Left kidney (tissue), 8 donors: ENCODE results near the gene COL24A1. TPM values are rescaled to one million over a fixed set of nuclear protein-coding genes. Genes with fewer than 3 reads are reported as not detected.

ENCODE experiments used
- DNase-seq: peaks from one replicate; pipeline ENCODE4 v3.0.0-alpha.2; 2013
- long read RNA-seq, 8 donors: transcript quantifications; one replicate each; lab custom pipeline, GENCODE V29; 2026
- polyA plus RNA-seq: library from polyadenylated mRNA; unstranded; fragments of 120-200 nt; gene quantifications from one replicate; pipeline ENCODE4 v1.2.1, GENCODE V29; 2013; ENCODE audit not compliant: insufficient read length

COL24A1 gene
- polyA plus RNA-seq, result 1.8 TPM
- long read RNA-seq, donor 1, result 0 reads
- long read RNA-seq, donor 2, result 0 reads
- long read RNA-seq, donor 3, result 0 reads
- long read RNA-seq, donor 4, result 0 reads
- long read RNA-seq, donor 5, result 0 reads
- long read RNA-seq, donor 6, partial matches to known transcripts, result 0 of 1 reads
- long read RNA-seq, donor 6, other reads (novel, unspliced or antisense), result 0 of 1 reads
- long read RNA-seq, donor 7, result 0 reads
- long read RNA-seq, donor 8, result 0 reads

DNA sequence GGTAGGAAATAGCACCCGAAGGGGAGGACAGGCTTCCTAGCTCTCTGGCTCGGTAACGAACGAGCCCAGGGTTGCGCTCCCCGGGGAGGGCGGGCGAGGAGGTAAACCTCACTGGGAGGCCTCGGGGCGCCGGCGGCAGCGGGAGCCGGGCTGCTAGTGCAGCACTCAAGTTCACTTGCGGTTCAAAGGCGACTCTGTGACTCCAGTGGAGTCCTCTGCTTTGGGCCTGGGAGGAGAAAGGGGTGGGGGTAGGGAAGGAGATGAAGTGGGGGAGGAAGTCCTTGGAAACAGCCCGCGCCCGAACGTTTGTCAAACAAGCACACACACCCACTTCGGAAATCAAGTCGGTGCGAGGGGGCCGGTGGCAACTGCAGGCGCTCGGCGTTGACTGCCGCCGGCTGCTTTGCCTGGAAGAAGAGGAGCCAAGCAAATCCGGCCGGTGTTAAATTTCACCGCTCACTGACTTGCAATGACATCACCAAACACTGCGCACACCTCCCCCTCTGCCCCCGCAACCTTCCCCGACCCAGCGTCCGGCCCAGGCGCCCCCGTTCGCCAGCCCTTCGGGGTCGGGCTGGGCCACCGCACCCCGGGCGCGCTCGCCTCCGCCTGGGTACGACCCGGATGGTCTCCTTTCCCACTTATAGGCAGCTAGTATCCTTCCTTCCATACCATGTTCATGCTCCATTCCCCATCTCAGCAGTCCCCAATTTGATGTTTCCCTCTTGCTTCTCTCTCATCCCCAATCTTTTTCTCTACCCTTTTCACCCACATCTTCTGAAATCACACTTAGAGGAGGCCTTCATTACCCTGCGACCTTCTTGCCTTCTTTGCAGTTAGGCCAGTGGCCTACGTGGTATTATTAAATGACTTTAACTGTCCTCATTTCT, at the start of gene COL24A1:
COL24A1 (minus strand) TSS at position 207 of the 890 bp plus-strand sequence. CDS start 376 bp downstream, outside the sequence.
- peak; percentile 76 for DNase-seq

DNA sequence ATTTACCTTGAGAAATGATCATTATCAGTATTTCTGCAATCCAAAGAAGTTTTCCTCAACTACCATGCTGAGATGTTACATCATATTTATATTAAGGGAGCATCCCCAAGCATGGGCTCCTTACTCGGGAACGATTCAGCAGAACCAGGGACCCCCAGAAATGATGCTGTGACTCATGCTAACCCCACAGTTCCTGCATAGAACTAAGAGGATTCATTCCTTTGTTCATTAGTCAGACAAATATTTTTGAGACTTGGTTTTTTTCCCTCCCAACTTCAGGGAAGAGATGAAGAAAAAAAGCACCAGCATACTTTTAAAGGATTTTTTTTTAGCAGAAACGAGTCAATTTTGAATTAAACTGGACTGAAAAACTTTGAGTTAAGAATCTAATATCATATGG, 49.2 kb upstream of the COL24A1 start:
- DNase-seq, result no peak

- no peak for DNase-seq
Observed at GRCh38 chr1:86202552-86203340, 46.2 kb upstream of the COL24A1 start.

DNA sequence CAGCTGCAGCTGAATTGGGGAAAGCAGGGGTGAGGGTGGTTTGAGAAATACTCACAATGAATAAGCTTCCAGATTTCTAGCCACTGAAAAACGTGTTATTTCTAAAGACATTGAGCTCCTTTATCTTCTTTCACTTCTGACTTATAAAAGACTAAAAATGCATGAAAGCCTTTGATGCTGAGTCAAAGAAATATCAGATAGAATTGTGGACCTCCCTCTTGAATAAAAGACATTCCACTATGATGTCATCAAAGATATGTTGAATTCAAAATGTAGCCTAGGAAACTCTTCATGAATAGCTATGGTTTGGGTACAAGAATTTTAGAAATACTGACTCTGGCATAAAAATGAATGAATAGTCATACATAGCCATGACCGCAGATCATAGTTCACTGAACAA, 44.7 kb upstream of the COL24A1 start:
- no peak for DNase-seq

- DNase-seq, result no peak
Observed at GRCh38 chr1:86200901-86201300, 44.3 kb upstream of the COL24A1 start.

- no peak for DNase-seq
Observed at GRCh38 chr1:86197206-86197855, 40.8 kb upstream of the COL24A1 start.

DNA sequence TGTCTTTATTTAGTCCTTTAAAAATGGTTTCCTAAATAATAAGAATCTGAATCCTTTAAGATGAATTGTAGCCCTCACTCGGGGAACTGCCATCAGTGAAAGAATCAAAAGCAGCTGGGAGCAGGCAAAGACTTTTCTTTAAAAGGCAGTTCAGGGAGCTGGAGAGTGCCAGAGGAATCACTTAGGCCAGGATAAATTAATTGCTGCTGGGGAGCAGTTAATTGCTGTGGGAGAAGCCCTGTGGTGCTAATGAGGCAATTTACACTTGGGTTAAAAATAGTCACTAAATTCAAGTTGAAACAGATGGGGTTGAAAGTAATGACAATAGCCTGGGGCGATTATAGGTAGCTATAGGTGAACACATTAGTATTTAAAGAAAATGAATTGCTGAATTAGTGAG, 38.7 kb upstream of the COL24A1 start:
- DNase-seq, result no peak

- no peak for DNase-seq
Observed at GRCh38 chr1:86194491-86195034, 38.0 kb upstream of the COL24A1 start.

DNA sequence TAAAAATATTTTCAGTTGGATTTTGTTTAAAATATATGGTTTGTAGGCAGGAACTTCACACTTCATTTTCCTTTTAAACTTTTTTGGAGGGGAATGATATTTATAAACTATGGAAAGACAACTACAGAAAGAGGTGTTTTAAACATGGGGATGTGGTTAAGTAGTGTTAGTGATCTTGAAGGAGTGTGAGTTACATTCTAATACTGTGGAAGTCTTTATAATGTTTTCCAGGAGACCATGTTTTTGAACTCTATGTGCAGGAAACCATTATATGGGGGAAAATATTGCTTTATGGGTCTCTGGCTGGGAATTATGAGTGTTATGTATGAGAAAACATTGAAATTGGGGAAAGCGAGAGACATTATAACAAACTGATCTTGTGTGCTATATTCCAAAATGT, 35.8 kb upstream of the COL24A1 start:
- DNase-seq, result no peak

DNA sequence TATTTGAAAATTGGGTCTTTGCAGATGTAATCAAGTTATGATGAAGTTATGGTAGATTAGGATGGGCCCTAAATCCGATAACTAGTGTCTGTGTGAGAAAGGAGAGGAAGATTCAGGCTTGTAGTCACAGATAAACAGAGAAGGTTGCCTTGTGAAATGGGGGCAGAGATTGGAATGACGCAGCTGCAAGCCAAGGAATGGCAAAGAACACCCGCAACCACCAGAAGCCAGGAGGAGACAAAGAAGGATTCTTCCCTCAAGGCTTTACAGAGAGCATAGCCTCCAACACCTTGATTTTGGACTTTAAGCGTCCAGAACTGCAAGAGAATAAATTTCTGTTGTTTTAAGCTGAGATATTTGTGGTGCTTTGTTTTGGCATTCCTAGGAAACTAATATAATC, 35.4 kb upstream of the COL24A1 start:
- DNase-seq, result no peak

DNA sequence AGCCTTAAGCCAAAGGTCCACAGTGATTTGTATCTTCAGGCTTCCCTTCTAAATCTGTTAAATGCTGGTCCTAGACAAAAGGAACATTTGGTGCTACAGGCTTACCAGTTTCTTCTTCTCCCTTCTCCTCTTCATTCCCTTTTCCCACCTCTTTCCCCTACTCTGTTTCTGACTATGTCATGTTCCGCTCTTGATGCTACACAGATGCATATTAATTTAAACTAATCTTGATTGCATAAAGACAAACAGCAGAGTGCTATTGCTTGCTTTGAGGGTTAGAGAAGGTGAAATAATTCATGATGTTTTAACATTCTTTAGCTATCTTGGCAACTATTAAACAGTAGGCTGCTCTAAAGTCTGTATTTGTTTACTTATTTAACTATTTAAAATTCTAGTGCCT, 34.3 kb upstream of the COL24A1 start:
- DNase-seq, result no peak

GRCh38 chr1:86184426-86184825, 27.9 kb upstream of the COL24A1 start:
- no peak for DNase-seq

DNA sequence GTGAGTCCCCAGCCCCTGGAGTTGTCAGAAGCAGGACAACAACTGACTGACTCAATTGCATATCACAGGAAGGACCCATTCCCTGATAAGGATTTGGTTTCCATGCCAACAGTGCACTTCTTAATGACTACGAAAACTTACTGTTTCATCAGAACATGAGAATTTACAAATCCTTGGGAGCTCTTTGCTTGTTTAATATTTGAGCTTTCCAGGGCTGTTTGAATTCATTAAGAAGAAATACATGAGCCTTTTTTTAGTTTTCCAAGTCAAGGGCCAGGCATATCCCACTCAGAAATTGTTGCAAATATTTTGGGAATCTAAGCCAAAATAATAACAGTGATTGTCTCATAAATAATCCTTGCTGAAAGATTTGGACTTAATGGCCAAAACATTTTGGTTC, 27.2 kb upstream of the COL24A1 start:
- DNase-seq, result no peak

GRCh38 chr1:86176226-86176625, 19.7 kb upstream of the COL24A1 start:
- no peak for DNase-seq

DNA sequence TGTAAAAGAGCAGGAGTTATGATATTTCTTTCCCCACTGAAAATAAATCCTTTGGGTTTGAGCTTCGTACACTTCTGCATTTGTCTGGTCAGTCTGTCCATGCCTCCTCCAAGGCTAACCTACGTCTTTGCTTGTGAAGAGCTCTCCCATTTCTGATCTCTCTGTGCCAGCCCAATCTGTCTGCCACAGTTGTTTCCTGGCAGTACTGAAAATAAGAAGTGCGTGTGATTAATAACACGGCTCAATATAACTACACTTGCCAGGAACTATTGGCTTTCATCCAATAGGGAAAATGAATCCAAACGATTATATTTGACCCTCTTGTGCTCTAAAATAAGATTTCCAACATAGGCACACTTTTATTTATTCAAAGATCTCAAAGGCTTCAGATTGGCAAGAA, 19.2 kb upstream of the COL24A1 start:
- no peak for DNase-seq

- no peak for DNase-seq
Observed at GRCh38 chr1:86169625-86170024, 13.1 kb upstream of the COL24A1 start.

DNA sequence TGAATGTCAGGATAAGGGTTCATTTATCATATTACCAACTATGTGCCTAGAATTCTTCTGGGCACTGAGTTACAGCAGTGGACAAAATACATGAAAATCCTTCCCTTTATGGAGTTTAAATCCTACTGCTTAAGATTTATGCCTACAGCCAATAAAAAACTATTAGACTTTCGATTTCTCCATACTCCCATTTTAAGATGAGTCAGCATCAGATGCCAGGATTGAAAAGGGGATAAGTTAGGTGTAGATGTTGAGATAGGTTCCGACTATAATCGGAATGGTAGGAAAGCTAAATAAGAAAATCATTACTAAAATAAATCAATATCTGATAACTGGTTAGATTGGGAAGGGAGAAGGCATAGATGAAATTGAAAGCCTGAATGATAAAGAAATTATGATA, 3.2 kb upstream of the COL24A1 start:
- DNase-seq, result no peak

- peak; percentile 36 for DNase-seq
Observed at GRCh38 chr1:86155807-86156565, 586 bp downstream of the COL24A1 start.

GRCh38 chr1:86155051-86155806, 1.3 kb downstream of the COL24A1 start:
- peak; percentile 34 for DNase-seq

DNA sequence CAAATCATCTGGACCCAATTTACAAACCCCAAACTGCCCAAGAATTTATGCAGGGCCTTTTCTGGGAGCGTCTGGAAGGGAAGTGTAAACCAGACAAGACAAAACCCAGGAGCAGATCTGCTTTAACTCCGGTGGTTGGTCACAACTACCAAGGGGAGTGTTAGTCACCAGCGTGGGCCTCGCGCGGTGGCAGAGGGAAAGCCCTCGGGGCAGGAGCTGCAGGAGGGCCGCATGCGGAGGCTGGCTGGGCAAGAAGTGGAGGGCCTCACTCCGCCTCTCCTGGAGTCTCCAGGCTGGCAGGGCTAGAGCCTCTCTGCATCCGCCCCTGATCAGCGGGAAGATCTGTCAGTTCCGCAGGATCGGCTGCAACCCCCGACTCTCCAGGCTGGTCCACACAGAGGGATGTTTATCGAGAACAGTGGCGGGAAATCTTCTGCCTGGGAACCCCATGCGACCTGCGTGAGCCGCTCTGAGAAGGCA, 2.0 kb downstream of the COL24A1 start:
- DNase-seq, result peak; percentile 12
